H1 (cell line): ENCODE data around the gene GJE1. TPM values are rescaled to one million over a fixed set of nuclear protein-coding genes. Genes with fewer than 3 reads are reported as not detected.

ENCODE experiments used
- CTCF ChIA-PET: fragments of 300-600 bp; sonication (Branson Sonifier 250); formaldehyde crosslinking; loops from one replicate; lab custom pipeline; 2021; ENCODE audit not compliant: partially characterized antibody; lab: Charles Lee
- POLR2A ChIA-PET: fragments of 300-600 bp; sonication (Branson Sonifier 250); formaldehyde crosslinking; loops from one replicate; lab custom pipeline; 2021; ENCODE audit warnings: inconsistent platforms; ENCODE audit not compliant: partially characterized antibody; lab: Charles Lee
- DNase-seq, 2 experiments: peaks; one replicate each; pipeline versions ENCODE4 v3.0.0 to v3.0.0-alpha.2; 2010 to 2022; ENCODE audit warnings: low spot score in 2 of 2, low read depth in 1 of 2, mixed read lengths in 1 of 2
- FAIRE-seq: peaks from 2 replicates; lab custom pipeline; 2011; peaks lifted over from hg19 to GRCh38; lab: Jason Lieb, UNC
- H2AFZ ChIP-seq: 2 replicates; pipeline ENCODE4 v1.8.1; 2012; ENCODE audit warnings: low read length, inconsistent platforms
- H2AK5ac ChIP-seq: 2 replicates; pipeline ENCODE4 v1.6.1; 2013; ENCODE audit warnings: low read depth, low read length
- H2BK120ac ChIP-seq: replicated peaks from 2 replicates; pipeline ENCODE3; 2013; ENCODE audit warnings: low read depth, low read length, inconsistent platforms
- H2BK12ac ChIP-seq: 2 replicates; pipeline ENCODE4 v1.6.1; 2013; ENCODE audit warnings: low read depth, low read length
- H2BK15ac ChIP-seq: 2 replicates; pipeline ENCODE4 v1.6.1; 2013; ENCODE audit warnings: low read length
- H2BK20ac ChIP-seq: 2 replicates; pipeline ENCODE4 v1.6.1; 2013; ENCODE audit warnings: low read length
- H2BK5ac ChIP-seq: 2 replicates; pipeline ENCODE4 v1.6.1; 2013; ENCODE audit warnings: low read depth, low read length
- H3K14ac ChIP-seq: 2 replicates; pipeline ENCODE4 v1.6.1; 2013; ENCODE audit warnings: inconsistent platforms; ENCODE audit not compliant: insufficient read length
- H3K18ac ChIP-seq: 2 replicates; pipeline ENCODE4 v1.6.1; 2013; ENCODE audit warnings: low read length; ENCODE audit errors: extremely low read depth
- H3K23ac ChIP-seq: 2 replicates; pipeline ENCODE4 v1.6.1; 2013; ENCODE audit warnings: inconsistent platforms; ENCODE audit not compliant: insufficient read length
- H3K23me2 ChIP-seq: 2 replicates; pipeline ENCODE4 v1.6.1; 2013; ENCODE audit warnings: low read depth, low read length
- H3K27ac ChIP-seq: 2 replicates; pipeline ENCODE4 v1.6.1; 2011; ENCODE audit warnings: low read depth, low read length, inconsistent platforms
- H3K27me3 ChIP-seq, 4 experiments: replicated peaks in 1 of 4; 1 replicate in 1 of 4; 2 replicates in 3 of 4; pipeline versions ENCODE4 v1.6.1 to v1.8.1; 2011 to 2013; ENCODE audit warnings: low read length in 3 of 4, mild to moderate bottlenecking in 3 of 4, inconsistent platforms in 2 of 4, mixed read lengths in 2 of 4, moderate library complexity in 1 of 4; ENCODE audit not compliant: control insufficient read depth in 3 of 4, insufficient read depth in 3 of 4; ENCODE audit errors: extremely low read depth in 1 of 4
- H3K36me3 ChIP-seq, 4 experiments: 2 replicates each; pipeline versions ENCODE4 v1.6.1 to v1.8.1; 2011 to 2013; ENCODE audit warnings: mild to moderate bottlenecking in 4 of 4, low read length in 3 of 4, moderate library complexity in 2 of 4, control low read depth in 1 of 4, inconsistent platforms in 1 of 4; ENCODE audit not compliant: insufficient read depth in 4 of 4, control insufficient read depth in 2 of 4
- H3K4ac ChIP-seq: replicated peaks from 2 replicates; pipeline ENCODE3; 2013; ENCODE audit warnings: low read length, low read depth, mixed read lengths, inconsistent platforms; ENCODE audit not compliant: insufficient read length
- H3K4me1 ChIP-seq, 4 experiments: replicated peaks in 1 of 4; 1 replicate in 1 of 4; 2 replicates in 3 of 4; pipeline versions ENCODE4 v1.6.1 to v1.8.1; 2011 to 2013; ENCODE audit warnings: low read length in 3 of 4, inconsistent platforms in 2 of 4, mixed read lengths in 1 of 4; ENCODE audit not compliant: insufficient read depth in 4 of 4, control insufficient read depth in 3 of 4
- H3K4me2 ChIP-seq, 2 experiments: 2 replicates each; pipeline versions ENCODE4 v1.6.1 to v1.8.1; 2011 to 2013; ENCODE audit warnings: low read depth in 2 of 2, low read length in 2 of 2, control low read depth in 1 of 2, inconsistent platforms in 1 of 2, mild to moderate bottlenecking in 1 of 2; ENCODE audit not compliant: insufficient read depth in 1 of 2
- H3K4me3 ChIP-seq, 4 experiments: fragments of 200-600, 300-600 bp in 1 of 4; sonication (generic), shearing (Covaris generic), sonication (Bioruptor Twin) in 1 of 4; 2 replicates each; pipeline versions ENCODE4 v1.5.1 to v1.8.1; 2011 to 2016; ENCODE audit warnings: low read length in 4 of 4, low read depth in 3 of 4, control low read depth in 2 of 4, inconsistent platforms in 2 of 4, mild to moderate bottlenecking in 2 of 4, mixed read lengths in 1 of 4, moderate library complexity in 1 of 4; ENCODE audit not compliant: insufficient read depth in 2 of 4; ENCODE audit errors: extremely low read depth in 1 of 4
- H3K56ac ChIP-seq: replicated peaks from 2 replicates; pipeline ENCODE3; 2013; ENCODE audit warnings: low read depth, mild to moderate bottlenecking, mixed read lengths, low read length, inconsistent platforms; ENCODE audit not compliant: insufficient read length
- H3K79me1 ChIP-seq: 2 replicates; pipeline ENCODE4 v1.6.1; 2013; ENCODE audit warnings: low read depth, low read length, control low read depth
- H3K79me2 ChIP-seq, 2 experiments: 2 replicates each; pipeline versions ENCODE4 v1.6.1 to v1.8.1; 2012 to 2013; ENCODE audit warnings: low read length in 2 of 2, mild to moderate bottlenecking in 2 of 2, inconsistent platforms in 1 of 2; ENCODE audit not compliant: insufficient read depth in 2 of 2, control insufficient read depth in 1 of 2
- H3K9ac ChIP-seq, 4 experiments: replicated peaks in 1 of 4; 1 replicate in 1 of 4; 2 replicates in 3 of 4; pipeline versions ENCODE4 v1.6.1 to v1.8.1; 2011 to 2013; ENCODE audit warnings: low read depth in 3 of 4, low read length in 3 of 4, control low read depth in 2 of 4, mild to moderate bottlenecking in 2 of 4, moderate library complexity in 2 of 4, inconsistent platforms in 1 of 4; ENCODE audit errors: extremely low read depth in 1 of 4
- H3K9me3 ChIP-seq, 2 experiments: 2 replicates each; pipeline versions ENCODE4 v1.6.1 to v1.8.1; 2012 to 2013; ENCODE audit warnings: mild to moderate bottlenecking in 2 of 2, moderate library complexity in 2 of 2, control low read depth in 1 of 2, inconsistent platforms in 1 of 2, low read depth in 1 of 2, low read length in 1 of 2, mixed read lengths in 1 of 2; ENCODE audit not compliant: insufficient read depth in 2 of 2
- H4K20me1 ChIP-seq, 2 experiments: replicated peaks in 1 of 2; 2 replicates each; pipeline versions ENCODE3 to v1.8.1; 2011 to 2013; ENCODE audit warnings: inconsistent platforms in 2 of 2, low read length in 2 of 2, mild to moderate bottlenecking in 1 of 2; ENCODE audit not compliant: insufficient read depth in 2 of 2, control insufficient read depth in 1 of 2
- H4K5ac ChIP-seq: 2 replicates; pipeline ENCODE4 v1.6.1; 2013; ENCODE audit warnings: low read length, low read depth, mixed read lengths, inconsistent platforms; ENCODE audit not compliant: insufficient read length
- H4K8ac ChIP-seq: 2 replicates; pipeline ENCODE4 v1.8.0; 2013; ENCODE audit warnings: mild to moderate bottlenecking, moderate library complexity, low read length, inconsistent platforms; ENCODE audit not compliant: insufficient read depth; ENCODE audit errors: extremely low read depth
- H4K91ac ChIP-seq: replicated peaks from 2 replicates; pipeline ENCODE3; 2013; ENCODE audit warnings: low read length, mixed read lengths, inconsistent platforms; ENCODE audit not compliant: insufficient read length
- CBX8 ChIP-seq: fragments of 300-800, 300-1000 bp; sonication (generic); IDR thresholded peaks from 2 replicates; pipeline ENCODE4 v1.7.1; 2016; ENCODE audit warnings: low read depth, low read length, borderline replicate concordance
- EP300 ChIP-seq, 2 experiments: IDR thresholded peaks; 1 replicate in 1 of 2; 2 replicates in 1 of 2; pipeline ENCODE4 v1.6.1; 2011 to 2012; ENCODE audit warnings: low read depth in 2 of 2, low read length in 2 of 2, mild to moderate bottlenecking in 2 of 2, borderline replicate concordance in 1 of 2, inconsistent platforms in 1 of 2, moderate library complexity in 1 of 2
- SIRT6 ChIP-seq: IDR thresholded peaks from one replicate; pipeline ENCODE4 v1.7.1; 2012; ENCODE audit warnings: low read length, inconsistent platforms
- WGBS, 2 experiments: shearing (Covaris generic) in 1 of 2; methylation state at CpG; one replicate each; pipeline versions ENCODE4 v1.1.6 to v1.1.7; 2013 to 2015; ENCODE audit warnings: low lambda C conversion rate in 2 of 2, mixed read lengths in 2 of 2, inconsistent platforms in 1 of 2, low coverage in 1 of 2, missing lambda C conversion rate in 1 of 2; ENCODE audit not compliant: insufficient replicate concordance in 2 of 2, insufficient coverage in 1 of 2, insufficient read length in 1 of 2; ENCODE audit errors: extremely low coverage in 1 of 2, missing lambda C conversion rate in 1 of 2; 5-methylcytosine and 5-hydroxymethylcytosine counted together
- polyA plus RNA-seq, 7 experiments: library from polyadenylated mRNA; depleted of rRNA in 3 of 7; stranded (reverse) in 5 of 7; unstranded in 2 of 7; fragments of >200 nt in 5 of 7; fragments of 200-250 nt in 2 of 7; gene quantifications; 1 replicate in 5 of 7; 2 replicates in 1 of 7; 4 replicates in 1 of 7; pipeline versions ENCODE4 v1.2.1 to v1.2.3, GENCODE V29; 2011 to 2013; ENCODE audit warnings: missing spikeins in 2 of 7, mixed read lengths in 2 of 7
- total RNA-seq: library from RNA; stranded (reverse); fragmentation: NEBNext Ultra II Directional; extraction: Animal tissue kit (Norgen Biotek cat#: 25700); gene quantifications from 2 replicates; pipeline ENCODE4 v1.2.1, GENCODE V29; 2021

Gene GJE1
- total and polyA plus RNA-seq, 2 of the 8 experiments (the other 6 are each of a cell fraction or from before 2014, with no cell fraction given): not detected

DNA sequence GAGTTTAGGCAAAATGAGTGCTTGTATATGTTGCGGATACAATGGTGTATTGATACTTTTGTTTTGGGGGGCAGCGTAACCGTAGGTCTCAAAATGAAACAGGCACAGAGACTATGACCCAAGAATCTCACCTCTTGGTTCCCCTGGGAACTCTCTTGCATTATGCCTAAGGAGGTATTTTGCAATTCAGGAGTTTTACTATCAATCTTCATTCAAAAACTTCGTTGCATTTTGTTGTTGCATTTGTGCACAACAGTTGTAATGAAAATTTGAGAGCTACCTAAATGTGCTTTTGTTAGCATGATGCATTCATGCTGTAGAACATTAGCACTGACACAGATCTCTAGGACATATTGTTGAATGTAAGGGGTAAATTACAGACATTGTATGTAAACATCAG lies 32.5 kb downstream of the GJE1 start:
- Histone ChIP-seq H2BK12ac (no peak overlapping the region), H3K79me2 (peaks cover 0 to 54% of the 10 kb centered on the region in 2 experiments; a peak in 2 of 4 replicates), H3K14ac (no peak overlapping the region), H3K9me3 (no peaks in the 10 kb centered on the region), H4K5ac (no peak overlapping the region), H3K4me1 (no peaks in the 10 kb centered on the region), H2BK15ac (no peak overlapping the region)
- no peak for DNase-seq
- TF ChIP-seq EP300 (IDR thresholded peaks at IDR 0.05; ENCODE audit: borderline replicate concordance in 1 of 2, low read depth in 2 of 2, low read length in 2 of 2) (no peak), SIRT6 (no peak), CBX8 (no peak)
- TF ChIP-seq, all 59 proteins: peak for 0
- Histone ChIP-seq H3K27me3 (no peaks in the 10 kb centered on the region), H3K23ac (no peak overlapping the region), H3K56ac (no peak overlapping the region), H3K36me3 (peaks cover 0 to 21% (median 5%) of the 10 kb centered on the region in 4 experiments; a peak in 6 of 8 replicates), H3K18ac (no peak overlapping the region), H4K8ac (no peak overlapping the region), H3K27ac (no peak overlapping the region), H2BK5ac (no peak overlapping the region), H3K79me1 (peaks cover 3% of the 10 kb centered on the region; the same call in 1 of the 2 replicates), H2AK5ac (no peak overlapping the region), H3K23me2 (no peaks in the 10 kb centered on the region), H4K91ac (no peak overlapping the region), H2BK120ac (no peak overlapping the region), H3K4me2 (no peak overlapping the region), H3K4ac (no peak overlapping the region), H2BK20ac (no peak overlapping the region), H3K9ac (no peak overlapping the region), H2AFZ (no peak overlapping the region), H4K20me1 (peaks cover 2 to 7% of the 10 kb centered on the region in 2 experiments), H3K4me3 (no peak overlapping the region)
- CTCF ChIA-PET: interaction anchor here (1.0 to 8.2 kb wide), 6 partner anchors 9 to 490 kb away, joined by 3 to 47 read pairs (median 4); no protein-coding TSS in a partner anchor
- POLR2A ChIA-PET: no interaction called here
- no peak for FAIRE-seq
- WGBS, 2 experiments: 88 to 100% methylated on average over 1 to 4 of the region's 4 CpGs
